Skeletal muscle satellite cell (primary cell): ENCODE results near the gene PM20D1.

Source experiments
- H3K27me3 ChIP-seq: 2 replicates; pipeline ENCODE4 v1.7.0; 2013; ENCODE audit warnings: low read length; ENCODE audit not compliant: control insufficient read depth, insufficient read depth
- H3K36me3 ChIP-seq: 2 replicates; pipeline ENCODE4 v1.7.0; 2013; ENCODE audit warnings: mild to moderate bottlenecking, control low read depth, low read length; ENCODE audit not compliant: insufficient read depth
- H3K4me1 ChIP-seq: 2 replicates; pipeline ENCODE4 v1.7.0; 2013; ENCODE audit warnings: low read length; ENCODE audit not compliant: control insufficient read depth, insufficient read depth
- H3K4me2 ChIP-seq: 2 replicates; pipeline ENCODE4 v1.7.0; 2013; ENCODE audit warnings: mild to moderate bottlenecking, low read length
- H3K4me3 ChIP-seq: 2 replicates; pipeline ENCODE4 v1.7.0; 2013; ENCODE audit warnings: low read length
- H3K9ac ChIP-seq: 2 replicates; pipeline ENCODE4 v1.7.0; 2013; ENCODE audit warnings: mild to moderate bottlenecking, low read depth, low read length, moderate library complexity
- H3K9me3 ChIP-seq: replicated peaks from 2 replicates; pipeline ENCODE4 v1.7.0; 2013; ENCODE audit warnings: mild to moderate bottlenecking, control low read depth, low read length

The PM20D1 gene

DNA sequence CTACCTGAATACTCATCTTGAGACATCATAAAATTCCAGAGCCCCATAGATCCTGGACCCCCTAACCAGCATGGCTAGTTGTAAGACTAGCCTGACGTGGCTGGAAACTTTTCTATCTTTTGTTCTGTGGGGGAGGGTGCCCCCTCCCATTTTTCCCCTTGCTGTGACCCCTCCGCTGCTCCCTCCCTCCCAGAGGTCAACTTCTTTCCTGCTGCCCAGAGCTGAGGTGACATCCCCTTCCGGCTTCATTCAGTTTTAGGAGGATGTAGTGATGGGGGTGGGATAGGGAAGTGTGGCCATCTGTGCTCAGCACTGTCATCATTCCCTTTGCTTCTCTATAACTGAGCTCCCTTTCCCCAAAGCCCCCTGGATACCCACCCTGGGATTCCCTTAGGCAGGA, 32.6 kb downstream of the PM20D1 start:
- Histone ChIP-seq H3K4me1 (peaks cover 6% of the 10 kb centered on the region), H3K4me2 (no peak overlapping the region), H3K4me3 (no peak overlapping the region), H3K36me3 (no peaks in the 10 kb centered on the region), H3K9me3 (no peaks in the 10 kb centered on the region), H3K27me3 (no peaks in the 10 kb centered on the region), H3K9ac (no peak overlapping the region)

DNA sequence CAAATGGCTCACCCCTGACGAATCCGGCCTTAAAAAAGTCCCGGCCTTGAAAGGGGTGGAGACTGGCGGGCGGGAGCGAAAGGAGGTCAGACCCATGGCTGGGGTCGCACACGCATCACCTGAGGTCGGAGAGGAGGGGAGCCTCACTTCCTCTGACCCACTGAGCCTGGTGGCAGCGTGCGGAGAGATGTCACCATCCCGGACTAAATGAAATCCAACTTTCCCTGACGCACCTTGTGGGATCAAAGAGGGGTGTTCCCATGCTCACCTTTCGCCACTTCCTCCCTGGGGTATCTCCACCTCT, 36.2 kb downstream of the PM20D1 start:
- H3K27me3 ChIP-seq = no peaks in the 10 kb centered on the region
- H3K36me3 ChIP-seq = peaks cover 16% of the 10 kb centered on the region
- peak overlapping the region; percentile 99 for H3K4me2 ChIP-seq
- peaks cover 31% of the 10 kb centered on the region for H3K4me1 ChIP-seq
- H3K9ac ChIP-seq = peak overlapping the region; percentile 90
- H3K9me3 ChIP-seq = no peaks in the 10 kb centered on the region
- H3K4me3 ChIP-seq = peak overlapping the region; percentile 95

- Histone ChIP-seq H3K4me1 (peaks cover 31% of the 10 kb centered on the region), H3K27me3 (no peaks in the 10 kb centered on the region), H3K9me3 (no peaks in the 10 kb centered on the region), H3K9ac (peak within 1 kb of the TSS; percentile 90), H3K4me3 (peak within 1 kb of the TSS; percentile 95), H3K36me3 (peaks cover 21% of the 10 kb centered on the region), H3K4me2 (peak within 1 kb of the TSS; percentile 99)
Observed at GRCh38 chr1:205812878-205813754, 36.8 kb downstream of the PM20D1 start, which contains the start of gene SLC41A1. Gene SLC41A1, minus strand, starts transcription at chr1:205813198. Its CDS starts 2,757 bp downstream, at chr1:205810441.

DNA sequence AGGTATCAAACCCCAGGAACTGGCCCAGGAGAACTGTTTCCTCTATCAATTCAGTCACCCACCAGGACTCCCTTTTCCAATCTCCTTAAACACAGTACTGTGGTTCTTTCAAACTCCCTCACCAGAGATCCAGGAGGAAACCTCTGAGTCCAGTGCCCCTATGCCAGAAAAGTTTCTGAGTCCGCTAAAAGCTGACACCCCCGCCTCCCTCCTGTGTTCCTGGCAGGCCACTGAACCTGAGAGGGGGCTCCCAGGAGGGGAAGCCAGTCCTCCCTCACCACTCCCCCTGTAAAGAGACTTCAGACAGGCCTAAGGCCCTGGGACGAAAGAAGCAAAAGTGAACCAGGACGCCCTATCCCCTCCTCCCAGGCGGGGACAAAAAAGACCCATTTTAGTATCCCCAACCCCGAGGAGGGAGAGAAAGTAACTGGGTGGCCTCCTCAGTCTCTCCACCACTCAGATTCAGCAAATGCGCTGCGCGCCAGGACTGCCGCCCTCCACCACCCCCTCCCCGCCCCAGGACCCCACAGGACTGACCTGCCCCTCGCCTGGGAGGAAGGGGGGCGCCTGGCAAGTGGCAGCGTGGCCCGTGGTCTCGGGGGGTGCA, 37.6 kb downstream of the PM20D1 start:
- peak overlapping the region; percentile 95 for H3K4me3 ChIP-seq
- peaks cover 31% of the 10 kb centered on the region for H3K4me1 ChIP-seq
- H3K9me3 ChIP-seq = no peaks in the 10 kb centered on the region
- peaks cover 21% of the 10 kb centered on the region for H3K36me3 ChIP-seq
- peak overlapping the region; percentile 99 for H3K4me2 ChIP-seq
- no peaks in the 10 kb centered on the region for H3K27me3 ChIP-seq
- H3K9ac ChIP-seq = peak overlapping the region; percentile 90

DNA sequence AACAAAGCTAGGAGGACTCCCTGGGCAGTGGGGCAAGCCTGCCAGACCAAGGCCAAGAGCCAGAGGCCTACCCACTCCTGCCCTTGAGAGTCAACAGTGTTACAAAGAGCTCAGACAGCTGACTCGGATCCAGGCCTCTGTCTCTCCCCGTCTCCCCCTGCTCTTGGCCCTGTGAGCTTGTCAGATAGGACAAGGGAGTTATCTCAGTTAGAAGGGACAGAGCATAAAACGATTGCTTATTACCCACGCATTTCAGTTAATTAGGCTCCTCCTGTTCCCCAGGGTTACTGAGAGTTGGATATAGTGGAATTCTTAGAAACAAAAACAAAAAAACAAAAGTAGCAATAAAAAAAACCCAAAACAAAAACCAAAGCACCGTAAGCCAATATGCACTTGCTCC, 38.3 kb downstream of the PM20D1 start:
- H3K4me3 ChIP-seq = peak overlapping the region; percentile 95
- H3K4me2 ChIP-seq = peak overlapping the region; percentile 99
- H3K36me3 ChIP-seq = peaks cover 21% of the 10 kb centered on the region
- H3K27me3 ChIP-seq = no peaks in the 10 kb centered on the region
- peaks cover 31% of the 10 kb centered on the region for H3K4me1 ChIP-seq
- peak overlapping the region; percentile 90 for H3K9ac ChIP-seq
- no peaks in the 10 kb centered on the region for H3K9me3 ChIP-seq

- Histone ChIP-seq H3K27me3 (no peaks in the 10 kb centered on the region), H3K4me2 (peak overlapping the region; percentile 99), H3K9ac (peak overlapping the region; percentile 90), H3K4me3 (peak overlapping the region; percentile 95), H3K36me3 (peaks cover 21% of the 10 kb centered on the region), H3K4me1 (peaks cover 33% of the 10 kb centered on the region), H3K9me3 (no peaks in the 10 kb centered on the region)
Observed at GRCh38 chr1:205810448-205811157, 39.3 kb downstream of the PM20D1 start.

DNA sequence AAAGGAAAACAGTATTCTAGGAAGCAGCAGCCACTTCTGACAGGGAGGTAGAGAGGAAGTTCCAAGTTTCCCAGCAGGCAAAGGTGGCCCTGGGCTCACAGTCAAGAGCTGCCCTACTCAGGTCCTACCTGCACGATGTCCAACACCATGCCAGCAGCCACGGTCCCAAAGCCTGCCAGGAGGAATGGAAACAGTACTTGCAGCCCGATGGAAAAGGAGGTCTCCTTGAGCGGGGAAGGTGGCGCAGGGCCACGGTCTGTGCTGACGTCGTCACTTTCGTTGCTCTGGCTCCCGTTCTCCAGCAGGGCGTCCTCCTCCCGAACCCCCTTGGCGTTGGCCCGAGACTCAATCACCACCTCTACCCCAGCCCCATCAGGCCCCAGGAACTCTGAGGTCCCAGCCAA, 40.0 kb downstream of the PM20D1 start:
- H3K4me3 ChIP-seq = peak overlapping the region; percentile 31

GRCh38 chr1:205809469-205809868, 40.5 kb downstream of the PM20D1 start:
- H3K36me3 ChIP-seq = peaks cover 21% of the 10 kb centered on the region
- H3K4me1 ChIP-seq = peaks cover 41% of the 10 kb centered on the region
- H3K27me3 ChIP-seq = no peaks in the 10 kb centered on the region
- no peaks in the 10 kb centered on the region for H3K9me3 ChIP-seq
- H3K4me2 ChIP-seq = peak overlapping the region; percentile 99
- H3K9ac ChIP-seq = no peak overlapping the region
- H3K4me3 ChIP-seq = no peak overlapping the region

More for the DNA sequence above, 40.0 kb downstream of the PM20D1 start:
- Histone ChIP-seq H3K27me3 (no peaks in the 10 kb centered on the region), H3K4me2 (peak overlapping the region; percentile 99), H3K36me3 (peaks cover 21% of the 10 kb centered on the region), H3K4me1 (peaks cover 40% of the 10 kb centered on the region), H3K9me3 (no peaks in the 10 kb centered on the region), H3K9ac (no peak overlapping the region)

DNA sequence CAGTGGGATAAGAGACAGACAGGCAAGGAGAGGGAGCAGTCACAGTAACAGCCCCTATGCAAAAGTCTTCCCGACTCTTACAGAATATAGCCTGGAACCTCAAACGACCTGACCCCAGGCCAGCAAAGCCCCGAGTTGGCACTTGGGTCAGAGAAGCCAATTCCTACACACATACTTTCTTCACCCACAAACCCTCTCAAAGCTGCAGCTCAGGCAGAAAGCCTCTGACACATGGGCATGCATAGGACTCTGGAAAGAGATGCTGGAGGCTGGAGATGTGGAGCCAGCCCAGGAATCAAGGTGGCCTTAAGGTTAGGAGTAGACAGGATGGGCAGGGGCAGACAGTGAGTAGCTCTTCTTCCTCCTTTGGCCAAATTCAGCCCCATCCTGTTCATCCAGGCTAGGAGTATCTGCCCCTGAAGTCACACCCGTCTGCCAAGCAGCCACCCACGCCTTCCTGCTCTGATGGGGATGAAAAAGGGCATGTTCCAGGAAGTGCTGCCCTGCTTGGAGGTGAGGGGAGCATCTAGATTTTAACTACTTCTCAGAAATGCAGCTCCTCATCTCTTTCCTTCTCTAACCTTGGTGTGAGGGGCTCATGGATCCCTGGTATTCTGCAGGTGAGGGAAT, 44.7 kb downstream of the PM20D1 start:
- Histone ChIP-seq H3K4me1 (peaks cover 15% of the 10 kb centered on the region), H3K4me3 (no peak overlapping the region), H3K4me2 (peak overlapping the region; percentile 42)

DNA sequence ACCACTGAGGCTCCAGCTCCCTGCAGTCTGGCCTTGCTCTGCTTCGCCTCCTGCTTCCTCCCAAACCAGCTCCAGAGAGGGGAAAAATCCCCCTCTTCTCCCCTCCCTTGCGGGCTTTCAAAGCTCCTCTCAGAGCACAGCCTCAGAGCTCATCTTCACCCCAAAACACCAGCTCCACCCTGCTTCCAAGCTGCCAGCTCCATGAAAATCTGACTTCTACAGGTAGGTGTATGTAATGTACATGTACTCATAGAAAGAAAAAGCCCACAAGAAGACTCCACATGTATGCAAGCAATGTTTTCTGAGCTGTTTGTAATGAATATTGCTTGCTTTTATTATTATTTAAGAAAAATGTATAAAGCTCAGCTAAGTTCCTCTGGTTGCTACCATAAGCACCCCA, 45.3 kb downstream of the PM20D1 start:
- H3K4me3 ChIP-seq = no peak overlapping the region
- no peak overlapping the region for H3K9ac ChIP-seq

More for the DNA sequence above, 44.7 kb downstream of the PM20D1 start:
- Histone ChIP-seq H3K36me3 (peaks cover 24% of the 10 kb centered on the region), H3K9ac (no peak overlapping the region), H3K9me3 (no peaks in the 10 kb centered on the region), H3K27me3 (no peaks in the 10 kb centered on the region)

GRCh38 chr1:205803986-205804385, 45.9 kb downstream of the PM20D1 start:
- Histone ChIP-seq H3K36me3 (peaks cover 17% of the 10 kb centered on the region), H3K9ac (no peak overlapping the region), H3K4me1 (peaks cover 10% of the 10 kb centered on the region)

More for the DNA sequence above, 45.3 kb downstream of the PM20D1 start:
- H3K9me3 ChIP-seq = no peaks in the 10 kb centered on the region
- H3K4me2 ChIP-seq = no peak overlapping the region
- peaks cover 10% of the 10 kb centered on the region for H3K4me1 ChIP-seq
- H3K27me3 ChIP-seq = no peaks in the 10 kb centered on the region
- H3K36me3 ChIP-seq = peaks cover 18% of the 10 kb centered on the region

More at GRCh38 chr1:205803986-205804385, 45.9 kb downstream of the PM20D1 start:
- Histone ChIP-seq H3K9me3 (no peaks in the 10 kb centered on the region), H3K4me2 (no peak overlapping the region), H3K4me3 (no peak overlapping the region), H3K27me3 (no peaks in the 10 kb centered on the region)
